Smooth muscle cell (in vitro differentiated cells): ENCODE data around the gene USP35. TPM values are rescaled to one million over a fixed set of nuclear protein-coding genes. Genes with fewer than 3 reads are reported as not detected.

Experiments
- DNase-seq: peaks from one replicate; lab custom pipeline; 2025; ENCODE audit not compliant: unreplicated experiment; lab: John Stamatoyannopoulos, UW
- H2AFZ ChIP-seq: fragments of 200-600 bp; sonication (generic); 2 replicates; pipeline ENCODE4 v1.6.0; 2016; ENCODE audit warnings: antibody characterized with exemption, low read depth, mild to moderate bottlenecking
- H3F3A ChIP-seq: fragments of 200-600 bp; sonication (generic); 2 replicates; pipeline ENCODE4 v1.6.0; 2017; ENCODE audit warnings: antibody characterized with exemption, low read depth
- H3K27ac ChIP-seq: fragments of 200-600 bp; sonication (generic); 2 replicates; pipeline ENCODE4 v1.5.1; 2016; ENCODE audit warnings: low read depth, mild to moderate bottlenecking
- H3K27me3 ChIP-seq: fragments of 200-600 bp; sonication (generic); 2 replicates; pipeline ENCODE4 v1.6.1; 2016; ENCODE audit warnings: low read depth, mild to moderate bottlenecking
- H3K36me3 ChIP-seq: fragments of 200-600 bp; sonication (generic); 2 replicates; pipeline ENCODE4 v1.5.1; 2016; ENCODE audit warnings: low read depth
- H3K4me1 ChIP-seq: fragments of 200-600 bp; sonication (generic); 2 replicates; pipeline ENCODE4 v1.5.1; 2016; ENCODE audit warnings: low read depth
- H3K4me2 ChIP-seq: fragments of 200-600 bp; sonication (generic); 2 replicates; pipeline ENCODE4 v1.6.0; 2016; ENCODE audit warnings: mild to moderate bottlenecking
- H3K4me3 ChIP-seq: fragments of 200-600 bp; sonication (generic); 2 replicates; pipeline ENCODE4 v1.5.1; 2016; ENCODE audit warnings: mild to moderate bottlenecking
- H3K79me2 ChIP-seq: fragments of 200-600 bp; sonication (generic); 2 replicates; pipeline ENCODE4 v1.6.0; 2016; ENCODE audit warnings: low read depth, mild to moderate bottlenecking
- H3K9ac ChIP-seq: fragments of 200-600 bp; sonication (generic); 2 replicates; pipeline ENCODE4 v1.6.0; 2016; ENCODE audit warnings: low read depth
- H3K9me3 ChIP-seq: fragments of 200-600 bp; sonication (generic); replicated peaks from 2 replicates; pipeline ENCODE4 v1.5.1; 2016; ENCODE audit warnings: low read depth
- H4K20me1 ChIP-seq: fragments of 200-600 bp; sonication (generic); 2 replicates; pipeline ENCODE4 v1.6.0; 2016; ENCODE audit warnings: low read depth
- WGBS: methylation state at CpG from one replicate; pipeline ENCODE4 v1.1.7; 2016; ENCODE audit warnings: low lambda C conversion rate; 5-methylcytosine and 5-hydroxymethylcytosine counted together
- polyA plus RNA-seq: library from polyadenylated mRNA; unstranded; fragments of >200 nt; fragmentation: Nextera tagmentation; extraction: Ambion mirVana; gene quantifications from 2 replicates; pipeline ENCODE4 v1.2.1, GENCODE V29; 2016
- total RNA-seq: library from RNA; depleted of rRNA; stranded (reverse); fragments of >200 nt; gene quantifications from 2 replicates; pipeline ENCODE4 v1.2.3, GENCODE V29; 2014
- TF ChIP-seq, protein P1 (sequence below): fragments of 200-600 bp; sonication (generic); IDR thresholded peaks from 2 replicates; pipeline ENCODE4 v1.5.1; 2017; ENCODE audit warnings: borderline replicate concordance, mild to moderate bottlenecking, antibody characterized with exemption; ENCODE audit not compliant: insufficient read depth, poor library complexity, severe bottlenecking

USP35 gene
- total and polyA plus RNA-seq, 2 experiments from 2014 or later: 4.5 to 9.5 TPM

DNA sequence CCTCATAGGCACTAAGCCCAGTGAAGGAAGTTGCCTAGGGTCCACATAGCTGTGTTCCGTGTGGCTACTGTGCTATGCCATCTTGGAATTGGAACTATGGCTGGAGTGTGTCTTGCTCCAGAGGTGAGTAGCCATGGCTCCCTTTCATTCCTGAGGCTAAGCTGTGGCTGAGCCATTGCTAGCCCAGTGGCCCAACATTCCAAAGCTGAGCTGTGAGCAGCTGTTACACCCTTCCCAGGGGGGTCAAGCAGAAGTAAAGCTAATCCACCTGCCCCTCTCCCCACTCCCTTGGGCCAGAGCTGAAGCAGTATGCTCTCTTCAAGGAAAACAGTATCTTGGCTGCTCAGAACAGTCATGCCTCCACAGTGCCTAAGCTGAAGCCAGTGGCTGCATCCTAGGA lies 51.1 kb downstream of the USP35 start:
- no peak for DNase-seq
- TF ChIP-seq, protein P1, sequence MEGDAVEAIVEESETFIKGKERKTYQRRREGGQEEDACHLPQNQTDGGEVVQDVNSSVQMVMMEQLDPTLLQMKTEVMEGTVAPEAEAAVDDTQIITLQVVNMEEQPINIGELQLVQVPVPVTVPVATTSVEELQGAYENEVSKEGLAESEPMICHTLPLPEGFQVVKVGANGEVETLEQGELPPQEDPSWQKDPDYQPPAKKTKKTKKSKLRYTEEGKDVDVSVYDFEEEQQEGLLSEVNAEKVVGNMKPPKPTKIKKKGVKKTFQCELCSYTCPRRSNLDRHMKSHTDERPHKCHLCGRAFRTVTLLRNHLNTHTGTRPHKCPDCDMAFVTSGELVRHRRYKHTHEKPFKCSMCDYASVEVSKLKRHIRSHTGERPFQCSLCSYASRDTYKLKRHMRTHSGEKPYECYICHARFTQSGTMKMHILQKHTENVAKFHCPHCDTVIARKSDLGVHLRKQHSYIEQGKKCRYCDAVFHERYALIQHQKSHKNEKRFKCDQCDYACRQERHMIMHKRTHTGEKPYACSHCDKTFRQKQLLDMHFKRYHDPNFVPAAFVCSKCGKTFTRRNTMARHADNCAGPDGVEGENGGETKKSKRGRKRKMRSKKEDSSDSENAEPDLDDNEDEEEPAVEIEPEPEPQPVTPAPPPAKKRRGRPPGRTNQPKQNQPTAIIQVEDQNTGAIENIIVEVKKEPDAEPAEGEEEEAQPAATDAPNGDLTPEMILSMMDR: no peak
- Histone ChIP-seq H3K79me2 (peaks cover 13% of the 10 kb centered on the region), H2AFZ (no peak overlapping the region), H3K4me1 (no peaks in the 10 kb centered on the region), H4K20me1 (no peaks in the 10 kb centered on the region), H3K4me3 (no peak overlapping the region), H3K36me3 (no peaks in the 10 kb centered on the region), H3K27ac (no peak overlapping the region), H3K27me3 (no peaks in the 10 kb centered on the region), H3K4me2 (no peak overlapping the region), H3F3A (peaks cover 6% of the 10 kb centered on the region), H3K9me3 (no peaks in the 10 kb centered on the region), H3K9ac (no peak overlapping the region)
- 96% methylated on average over 1 of the region's 1 CpG for WGBS

DNA sequence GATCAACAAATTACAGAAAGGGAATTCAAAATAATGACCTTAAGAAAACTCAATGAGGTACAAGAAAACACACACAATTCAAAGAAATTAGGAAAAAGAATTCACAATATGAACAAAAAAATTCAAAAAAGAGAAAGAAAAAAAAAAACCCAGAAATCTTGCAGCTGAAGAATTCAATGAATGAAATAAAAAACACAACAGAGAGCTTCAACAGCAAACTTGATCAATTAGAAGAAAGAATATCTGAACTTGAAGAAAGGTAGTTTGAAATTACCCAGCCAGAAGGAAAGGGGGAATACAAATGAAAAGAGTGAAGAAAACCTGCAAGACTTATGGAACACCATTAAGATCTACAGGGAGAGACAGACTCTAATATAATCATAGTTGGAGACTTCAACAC lies 52.8 kb downstream of the USP35 start:
- Histone ChIP-seq H2AFZ (no peak overlapping the region), H3K4me2 (no peak overlapping the region), H3K9me3 (no peaks in the 10 kb centered on the region), H3K4me3 (no peak overlapping the region), H3K27me3 (no peaks in the 10 kb centered on the region), H3K9ac (no peak overlapping the region), H3K27ac (no peak overlapping the region), H3K79me2 (peaks cover 12% of the 10 kb centered on the region), H3K36me3 (no peaks in the 10 kb centered on the region), H3K4me1 (no peaks in the 10 kb centered on the region), H3F3A (peaks cover 8% of the 10 kb centered on the region), H4K20me1 (no peaks in the 10 kb centered on the region)
- no peak for DNase-seq
- TF ChIP-seq, protein P1: no peak

DNA sequence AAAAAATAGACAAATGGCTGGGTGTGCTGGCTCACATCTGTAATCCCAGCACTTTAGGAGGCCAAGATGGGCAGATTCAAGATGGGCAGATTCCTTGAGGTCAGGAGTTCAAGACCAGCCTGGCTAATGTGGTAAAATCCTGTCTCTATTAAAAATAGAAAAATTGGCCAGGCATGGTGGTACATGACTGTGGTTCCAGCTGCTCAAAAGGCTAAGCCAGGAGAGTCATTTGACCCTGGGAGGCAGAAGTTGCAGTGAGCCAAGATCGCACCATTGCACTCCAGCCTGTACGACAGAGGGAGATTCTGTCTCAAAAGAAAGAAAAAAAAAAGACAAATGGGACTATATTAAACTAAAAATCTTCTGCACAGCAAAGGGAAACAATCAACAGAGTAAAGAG lies 55.4 kb downstream of the USP35 start:
- no peak for DNase-seq
- H3K36me3 ChIP-seq: no peaks in the 10 kb centered on the region

More for the DNA sequence above, 55.4 kb downstream of the USP35 start:
- H3K79me2 ChIP-seq: peaks cover 22% of the 10 kb centered on the region
- peak overlapping the region; percentile 62 for H3K4me2 ChIP-seq
- H3K9me3 ChIP-seq: no peaks in the 10 kb centered on the region
- H3K9ac ChIP-seq: no peak overlapping the region
- H3K27ac ChIP-seq: no peak overlapping the region
- peaks cover 13% of the 10 kb centered on the region for H3F3A ChIP-seq
- WGBS: 87% methylated on average over 2 of the region's 2 CpGs
- H3K4me3 ChIP-seq: no peak overlapping the region
- no peaks in the 10 kb centered on the region for H4K20me1 ChIP-seq
- H3K27me3 ChIP-seq: no peaks in the 10 kb centered on the region
- no peak overlapping the region for H2AFZ ChIP-seq
- TF ChIP-seq, protein P1: no peak
- no peaks in the 10 kb centered on the region for H3K4me1 ChIP-seq
